Panc1 (cell line): Measurements from ENCODE around the gene SORL1-AS1.

Source experiments
- ATAC-seq: fragments of 200-7000 bp; cut with Tn5 transposase; 2 replicates; pipeline ENCODE4 v1.9.1; 2020; ENCODE audit warnings: mild to moderate bottlenecking, moderate library complexity
- BruUV-seq: library from RNA; stranded (reverse); fragments of 400-500 nt; replicated peaks from 2 replicates; lab custom pipeline; 2021; lab: Mats Ljungman, UMichigan
- CTCF ChIA-PET: fragments of 300-600 bp; sonication (Branson Sonifier 250); formaldehyde crosslinking; loops from one replicate; lab custom pipeline; 2022; ENCODE audit warnings: antibody characterized with exemption; lab: Charles Lee
- POLR2A ChIA-PET: fragments of 300-600 bp; sonication (Branson Sonifier 250); formaldehyde crosslinking; loops from one replicate; lab custom pipeline; 2022; ENCODE audit warnings: antibody characterized with exemption; lab: Charles Lee
- DNase-seq: peaks from one replicate; pipeline ENCODE4 v3.0.0-alpha.2; 2010; ENCODE audit warnings: low read depth, low spot score
- H3K27ac ChIP-seq: 2 replicates; pipeline ENCODE4 v1.5.1; 2011; ENCODE audit warnings: mild to moderate bottlenecking, low read length, inconsistent platforms
- H3K27me3 ChIP-seq: fragments of 200-500 bp; sonication (Bioruptor generic); 2 replicates; pipeline ENCODE4 v1.6.0; 2014; ENCODE audit warnings: low read length, inconsistent platforms; ENCODE audit not compliant: control insufficient read depth, insufficient read depth
- H3K36me3 ChIP-seq: fragments of 200-500 bp; sonication (Bioruptor generic); 2 replicates; pipeline ENCODE4 v1.5.1; 2014; ENCODE audit warnings: inconsistent platforms, mild to moderate bottlenecking, low read length, moderate library complexity; ENCODE audit not compliant: control insufficient read depth, insufficient read depth
- H3K4me1 ChIP-seq: 2 replicates; pipeline ENCODE4 v1.5.1; 2011; ENCODE audit warnings: inconsistent platforms, mild to moderate bottlenecking, low read length, moderate library complexity; ENCODE audit not compliant: control insufficient read depth, insufficient read depth
- H3K4me3 ChIP-seq, 2 experiments: 2 replicates each; pipeline ENCODE4 v1.5.1; 2011 to 2012; ENCODE audit warnings: low read depth in 2 of 2, low read length in 2 of 2, mild to moderate bottlenecking in 2 of 2, inconsistent platforms in 1 of 2, moderate library complexity in 1 of 2
- H3K9me3 ChIP-seq: fragments of 200-500 bp; sonication (Bioruptor generic); 2 replicates; pipeline ENCODE4 v1.5.1; 2014; ENCODE audit warnings: low read depth, mild to moderate bottlenecking, inconsistent platforms, low read length, moderate library complexity; ENCODE audit not compliant: control insufficient read depth, insufficient read depth
- CTCF ChIP-seq: fragments of 450-650 bp; IDR thresholded peaks from 2 replicates; pipeline ENCODE4 v1.5.1; 2017; ENCODE audit warnings: mild to moderate bottlenecking
- POLR2AphosphoS5 ChIP-seq: IDR thresholded peaks from 2 replicates; pipeline ENCODE4 v1.6.1; 2012; ENCODE audit warnings: mild to moderate bottlenecking, low read depth, low read length, moderate library complexity
- REST ChIP-seq, 2 experiments: IDR thresholded peaks; 2 replicates each; pipeline ENCODE4 v1.6.1; 2011 to 2012; ENCODE audit warnings: low read depth in 2 of 2, control low read depth in 1 of 2, low read length in 1 of 2, mild to moderate bottlenecking in 1 of 2, moderate library complexity in 1 of 2; ENCODE audit not compliant: insufficient read depth in 1 of 2
- SIN3A ChIP-seq: IDR thresholded peaks from 2 replicates; pipeline ENCODE4 v1.6.1; 2012; ENCODE audit warnings: low read depth, mild to moderate bottlenecking, low read length, moderate library complexity, borderline replicate concordance; ENCODE audit not compliant: insufficient read depth
- TCF7L2 ChIP-seq: IDR thresholded peaks from 2 replicates; pipeline ENCODE4 v1.6.1; 2011; ENCODE audit warnings: mild to moderate bottlenecking, low read depth, low read length, inconsistent platforms
- in situ Hi-C: cut with HindIII; loops from 2 replicates; pipeline ENCODE4 v1.10.0; 2016; ENCODE audit warnings: low sequenced_read_pairs, low pct_unique_long_range_greater_than_20kb
- intact Hi-C: fragments of 100-400 bp; cut with micrococcal nuclease; formaldehyde crosslinking; loops from one replicate; pipeline ENCODE4 v1.10.0; 2022; ENCODE audit not compliant: unreplicated experiment

SORL1-AS1 gene

DNA sequence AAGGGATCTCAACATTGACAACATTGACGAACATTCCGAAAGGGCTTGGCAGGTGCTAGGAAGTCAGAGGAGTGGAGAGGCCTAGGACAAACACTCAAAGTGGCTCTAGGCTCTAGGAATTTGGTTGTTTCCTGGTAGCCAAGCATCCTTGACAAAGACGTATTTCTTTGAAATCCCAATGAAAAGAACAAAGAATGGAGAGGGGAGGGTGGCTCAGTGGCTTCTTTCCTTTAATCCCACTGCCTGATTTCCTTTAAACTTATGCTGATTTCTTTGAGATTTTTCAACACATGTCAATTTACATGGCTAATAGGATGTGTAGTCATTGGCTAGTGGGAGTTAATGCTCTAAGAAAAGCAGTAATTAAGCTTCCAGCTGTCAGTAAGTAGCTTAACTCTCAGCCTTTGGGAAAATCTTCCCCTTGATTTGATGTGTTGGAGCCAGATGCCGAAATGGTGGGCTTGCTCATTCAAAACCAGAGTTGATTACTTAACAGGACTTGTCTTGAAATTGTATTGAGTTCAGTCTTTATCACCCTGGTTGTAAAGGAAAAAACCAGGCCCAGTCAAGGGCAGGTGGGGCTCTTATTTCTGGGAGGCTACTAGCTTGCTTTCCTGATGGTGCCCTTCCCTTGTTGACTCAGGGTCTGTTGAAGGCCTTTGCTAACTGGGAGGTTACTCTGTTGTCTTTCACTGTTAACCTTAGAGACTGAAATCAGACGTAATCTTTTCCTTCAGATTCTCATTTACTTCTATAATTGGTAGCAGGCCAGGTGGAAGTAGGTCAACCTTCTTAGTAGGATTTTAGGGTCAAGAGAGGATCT lies 44.6 kb upstream of the SORL1-AS1 start:
- in situ Hi-C loops (no loop called here), intact Hi-C loops (no loop called here)
- no peaks in the 10 kb centered on the region for H3K27me3 ChIP-seq
- CTCF ChIA-PET, result no interaction called here
- DNase-seq, result no peak
- TF ChIP-seq REST (IDR thresholded peaks at IDR 0.05; ENCODE audit: insufficient read depth in 1 of 2, low read depth in 2 of 2, low read length in 1 of 2) (no peak), CTCF (no peak), TCF7L2 (no peak), POLR2AphosphoS5 (no peak), SIN3A (no peak)
- POLR2A ChIA-PET, result no interaction called here
- no peaks in the 10 kb centered on the region; the same call in 1 of the 2 replicates for H3K36me3 ChIP-seq
- no peaks in the 10 kb centered on the region for H3K4me1 ChIP-seq
- H3K4me3 ChIP-seq, result no peak overlapping the region
- no peak overlapping the region for H3K27ac ChIP-seq
- BruUV-seq, result no TSS peak
- H3K9me3 ChIP-seq, result no peaks in the 10 kb centered on the region
- no peak for ATAC-seq

- Histone ChIP-seq H3K9me3 (no peaks in the 10 kb centered on the region), H3K27me3 (no peaks in the 10 kb centered on the region), H3K4me3 (no peak overlapping the region), H3K4me1 (no peaks in the 10 kb centered on the region), H3K36me3 (no peaks in the 10 kb centered on the region), H3K27ac (no peak overlapping the region)
- POLR2A ChIA-PET, result no interaction called here
- no TSS peak for BruUV-seq
- no peak for ATAC-seq
- in situ Hi-C loops (no loop called here), intact Hi-C loops (no loop called here)
- TF ChIP-seq REST (IDR thresholded peaks at IDR 0.05; ENCODE audit: insufficient read depth in 1 of 2, low read depth in 2 of 2, low read length in 1 of 2), result no peak
- TF ChIP-seq POLR2AphosphoS5, result no peak
- TF ChIP-seq CTCF, result no peak
- TF ChIP-seq SIN3A, result no peak
- TF ChIP-seq TCF7L2, result no peak
- CTCF ChIA-PET, result interaction anchor here (0.6 kb wide), 1 partner anchor 17 kb away, joined by 3 read pairs; no protein-coding TSS in a partner anchor
- no peak for DNase-seq
These were observed 41.8 kb upstream of the SORL1-AS1 start for GRCh38 chr11:121494355-121495099.
